Stimulated activated effector memory CD8-positive, alpha-beta T cell treated with anti-CD3 and anti-CD28 coated beads, Interleukin-12 subunit alpha, Interleukin-12 subunit beta, amount 100 ng/mL, for 72 hours (primary cell): Measurements from ENCODE around the gene VPS41.

Source experiments
- ATAC-seq: fragments of 150-1000 bp; cut with Tn5 transposase; 2 replicates; pipeline ENCODE4 v1.10.0; 2021
- DNase-seq, 2 donors: peaks; one replicate each; pipeline ENCODE4 v3.0.0; 2021 to 2022; ENCODE audit warnings: low spot score in 2 of 2
- H3K27ac Mint-ChIP-seq: one replicate; pipeline ENCODE4 v1.8.0; 2022; ENCODE audit warnings: mild to moderate bottlenecking, mixed read lengths
- H3K36me3 Mint-ChIP-seq: one replicate; pipeline ENCODE4 v1.8.0; 2022; ENCODE audit warnings: mild to moderate bottlenecking, mixed read lengths
- H3K4me1 Mint-ChIP-seq: one replicate; pipeline ENCODE4 v1.8.0; 2022; ENCODE audit warnings: mixed read lengths
- H3K4me3 Mint-ChIP-seq: one replicate; pipeline ENCODE4 v1.8.0; 2022; ENCODE audit warnings: mild to moderate bottlenecking, mixed read lengths
- H3K9me3 Mint-ChIP-seq: one replicate; pipeline ENCODE4 v1.8.0; 2022; ENCODE audit warnings: mixed read lengths

Gene VPS41

DNA sequence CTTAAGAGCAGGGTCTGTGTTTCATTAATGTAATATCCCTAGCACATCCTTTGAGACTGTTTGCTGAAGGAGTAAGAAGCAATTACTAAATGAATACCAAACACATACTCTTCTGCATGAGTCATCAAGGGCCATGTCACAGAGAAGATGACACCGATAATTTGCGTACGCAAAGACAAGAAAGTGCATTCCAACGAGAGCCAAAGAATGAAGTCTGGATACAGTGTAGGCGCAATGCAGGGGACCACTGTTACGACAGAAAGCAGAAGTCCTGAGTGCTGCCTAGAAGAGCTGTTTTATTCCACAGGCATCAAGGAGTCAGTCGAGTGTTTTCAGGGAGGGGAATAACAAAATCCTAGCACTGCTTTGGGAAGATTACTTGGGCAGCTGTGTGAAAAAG lies 62.7 kb downstream of the VPS41 start:
- ATAC-seq = no peak
- Mint-ChIP-seq H3K4me3 (no peak overlapping the region), H3K36me3 (no peaks in the 10 kb centered on the region), H3K4me1 (peaks cover 20% of the 10 kb centered on the region), H3K9me3 (no peaks in the 10 kb centered on the region), H3K27ac (no peak overlapping the region)
- DNase-seq = no peak

DNA sequence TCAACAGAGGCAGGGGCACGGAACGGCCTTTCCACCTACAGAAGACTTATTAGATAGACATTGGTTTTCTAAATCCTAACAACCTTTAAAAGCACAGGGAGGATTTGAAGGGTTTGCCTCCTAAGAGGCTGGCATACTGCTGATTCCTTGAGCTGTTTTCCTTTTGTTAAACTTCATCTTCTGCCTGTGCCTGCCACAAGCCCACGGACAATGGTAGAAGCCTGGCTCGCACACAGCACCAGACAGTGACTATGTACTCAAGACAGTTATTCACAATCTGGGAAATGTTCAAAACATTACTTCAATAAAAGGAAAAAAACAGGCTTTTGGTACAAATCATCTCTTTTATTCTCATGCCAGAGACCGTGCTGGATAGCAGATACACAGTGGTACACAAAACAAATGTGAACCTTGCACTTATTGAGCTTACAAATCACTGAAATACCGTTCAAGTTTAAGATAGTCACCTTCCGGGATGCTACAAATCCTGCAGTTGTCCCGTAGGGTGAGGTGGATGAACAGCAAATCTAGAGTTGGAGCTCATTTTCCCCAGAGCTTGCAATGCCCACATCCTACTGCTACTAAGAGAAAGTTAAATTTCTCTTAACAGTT lies 63.9 kb downstream of the VPS41 start:
- H3K27ac Mint-ChIP-seq = no peak overlapping the region
- no peaks in the 10 kb centered on the region for H3K36me3 Mint-ChIP-seq
- H3K4me3 Mint-ChIP-seq = no peak overlapping the region
- H3K9me3 Mint-ChIP-seq = no peaks in the 10 kb centered on the region
- peaks cover 21% of the 10 kb centered on the region for H3K4me1 Mint-ChIP-seq
- DNase-seq (no peak), ATAC-seq (no peak)

DNA sequence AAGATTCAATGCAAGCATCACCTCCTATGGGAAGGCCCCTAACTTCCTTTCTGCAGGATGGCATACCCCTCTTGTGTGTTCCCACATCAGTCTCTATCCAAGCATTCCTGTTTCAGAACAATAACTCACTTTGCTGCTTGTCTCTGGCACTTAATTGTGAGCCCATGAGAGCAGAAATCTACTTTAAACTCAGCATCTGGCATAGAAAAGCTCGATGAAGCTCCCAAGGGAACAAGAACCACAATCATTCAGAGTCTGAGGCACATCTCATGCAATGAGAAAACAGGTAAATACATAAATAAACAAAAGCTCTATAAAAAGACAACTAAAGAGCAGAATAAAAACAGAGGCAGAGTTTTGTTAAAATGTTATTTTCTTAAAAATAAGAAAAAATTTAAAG lies 66.2 kb downstream of the VPS41 start:
- peaks cover 21% of the 10 kb centered on the region for H3K4me1 Mint-ChIP-seq
- no peak overlapping the region for H3K27ac Mint-ChIP-seq
- no peaks in the 10 kb centered on the region for H3K9me3 Mint-ChIP-seq
- DNase-seq (no peak), ATAC-seq (no peak)
- no peak overlapping the region for H3K4me3 Mint-ChIP-seq
- H3K36me3 Mint-ChIP-seq = no peaks in the 10 kb centered on the region

DNA sequence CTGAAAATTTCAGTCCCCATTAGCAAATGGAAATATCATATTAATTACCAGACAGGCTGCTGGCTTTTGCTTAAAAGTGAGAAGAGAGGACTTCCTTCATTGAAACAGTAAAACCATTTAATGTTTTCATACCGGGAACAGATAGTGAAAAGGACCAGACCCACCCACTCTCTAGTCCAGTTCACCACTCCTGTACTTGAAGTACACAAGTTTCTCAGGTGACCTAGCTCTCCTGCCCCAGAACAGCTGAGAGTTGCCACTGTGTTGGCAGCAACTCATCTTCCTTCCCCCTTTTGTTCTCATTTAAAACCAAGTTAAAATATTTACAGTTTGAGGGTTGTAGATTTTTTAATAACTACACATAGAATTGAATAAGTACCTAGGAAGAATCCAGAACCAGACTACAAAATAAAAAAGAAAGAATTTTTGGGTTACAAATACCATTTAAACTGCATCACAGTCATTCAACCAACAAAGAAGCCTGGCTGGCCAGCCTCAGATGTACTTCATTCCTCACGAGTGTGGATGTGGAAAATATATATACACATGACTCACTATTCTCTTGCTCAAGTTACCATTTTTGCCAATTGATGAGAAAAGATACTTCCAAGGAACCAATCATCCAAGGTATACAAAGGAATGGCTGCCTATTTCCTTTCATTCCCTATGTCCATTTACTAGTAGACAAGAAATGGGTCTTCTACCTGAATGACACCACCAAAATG lies 68.1 kb downstream of the VPS41 start:
- ATAC-seq = no peak
- DNase-seq = no peak
- no peak overlapping the region for H3K27ac Mint-ChIP-seq
- H3K4me3 Mint-ChIP-seq = no peak overlapping the region
- H3K4me1 Mint-ChIP-seq = peaks cover 13% of the 10 kb centered on the region
- no peaks in the 10 kb centered on the region for H3K9me3 Mint-ChIP-seq
- H3K36me3 Mint-ChIP-seq = no peaks in the 10 kb centered on the region

DNA sequence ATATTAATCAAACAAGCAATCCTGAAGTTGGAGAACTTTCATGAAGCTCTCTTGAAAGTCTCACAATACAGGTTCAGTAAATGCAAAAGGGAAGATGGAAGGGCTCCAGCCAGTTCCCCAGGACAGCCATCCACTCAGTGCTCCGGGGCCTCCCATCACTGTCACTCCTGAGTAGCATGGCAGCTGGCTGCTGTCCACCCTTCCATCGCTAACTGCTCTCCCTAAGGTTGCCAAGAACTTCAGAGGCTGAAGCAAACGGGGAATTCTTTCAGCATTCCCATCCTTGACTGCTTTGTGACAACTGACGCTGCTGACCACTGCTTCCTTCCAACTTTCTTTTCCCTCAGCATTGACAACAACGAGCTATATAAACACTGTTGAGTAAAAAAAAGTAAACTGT lies 69.1 kb downstream of the VPS41 start:
- H3K9me3 Mint-ChIP-seq = no peaks in the 10 kb centered on the region
- no peaks in the 10 kb centered on the region for H3K36me3 Mint-ChIP-seq
- H3K27ac Mint-ChIP-seq = no peak overlapping the region
- no peak for DNase-seq
- H3K4me3 Mint-ChIP-seq = no peak overlapping the region
- ATAC-seq = no peak
- H3K4me1 Mint-ChIP-seq = peaks cover 13% of the 10 kb centered on the region

DNA sequence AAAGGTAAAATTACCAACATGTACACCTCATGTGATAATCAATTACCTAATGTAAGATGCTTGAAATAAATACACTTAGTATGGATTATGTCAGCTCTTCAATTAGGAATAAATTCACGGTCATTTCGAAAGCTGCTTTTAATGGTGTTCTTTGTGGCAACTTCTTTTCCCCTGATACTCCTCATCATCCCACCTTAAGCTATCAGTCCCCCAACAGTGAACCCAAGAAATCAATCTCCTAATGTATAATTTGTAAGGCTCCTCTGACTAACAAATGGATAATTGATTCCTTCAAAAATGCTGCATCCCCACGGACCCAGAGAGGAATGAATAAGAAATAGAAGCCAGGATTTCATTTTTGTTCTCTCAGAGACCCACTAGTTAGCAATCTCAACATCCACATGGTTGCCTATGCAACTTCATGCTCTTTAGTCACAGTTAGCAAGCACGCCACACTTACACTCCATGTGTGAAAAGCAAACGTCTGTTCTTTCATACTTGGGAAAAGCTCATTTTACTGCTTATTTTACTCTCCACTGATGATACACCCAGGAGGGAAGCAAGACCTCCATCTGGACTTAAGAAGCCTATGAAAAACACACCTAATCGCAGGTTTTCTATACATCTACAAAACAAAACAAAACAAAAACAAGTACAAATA lies 70.1 kb downstream of the VPS41 start:
- Mint-ChIP-seq H3K36me3 (no peaks in the 10 kb centered on the region), H3K9me3 (no peaks in the 10 kb centered on the region), H3K4me1 (peaks cover 13% of the 10 kb centered on the region), H3K4me3 (no peak overlapping the region), H3K27ac (no peak overlapping the region)
- DNase-seq = no peak
- ATAC-seq = no peak

DNA sequence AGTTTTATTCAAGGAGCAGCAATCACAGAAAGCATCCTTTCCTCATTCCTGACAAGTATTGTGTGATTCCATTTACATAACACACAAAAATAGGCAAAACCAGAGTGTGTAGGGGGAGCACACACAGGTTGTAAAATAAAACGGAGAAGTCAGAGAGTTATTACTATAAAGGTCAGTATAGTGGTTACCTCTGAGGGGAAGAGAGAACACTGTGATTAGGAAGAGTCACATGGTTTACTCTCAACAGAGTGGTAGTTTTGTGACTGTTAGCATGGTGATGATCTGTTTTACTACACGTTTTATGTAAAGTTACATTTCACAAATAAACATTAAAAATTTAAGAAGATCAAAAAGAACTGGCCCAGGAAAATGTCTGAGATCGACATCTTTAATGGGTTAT lies 74.6 kb downstream of the VPS41 start:
- no peaks in the 10 kb centered on the region for H3K9me3 Mint-ChIP-seq
- ATAC-seq (no peak), DNase-seq (no peak)
- peaks cover 10% of the 10 kb centered on the region for H3K4me1 Mint-ChIP-seq
- H3K4me3 Mint-ChIP-seq = no peak overlapping the region
- H3K27ac Mint-ChIP-seq = no peak overlapping the region
- H3K36me3 Mint-ChIP-seq = peaks cover 5% of the 10 kb centered on the region

DNA sequence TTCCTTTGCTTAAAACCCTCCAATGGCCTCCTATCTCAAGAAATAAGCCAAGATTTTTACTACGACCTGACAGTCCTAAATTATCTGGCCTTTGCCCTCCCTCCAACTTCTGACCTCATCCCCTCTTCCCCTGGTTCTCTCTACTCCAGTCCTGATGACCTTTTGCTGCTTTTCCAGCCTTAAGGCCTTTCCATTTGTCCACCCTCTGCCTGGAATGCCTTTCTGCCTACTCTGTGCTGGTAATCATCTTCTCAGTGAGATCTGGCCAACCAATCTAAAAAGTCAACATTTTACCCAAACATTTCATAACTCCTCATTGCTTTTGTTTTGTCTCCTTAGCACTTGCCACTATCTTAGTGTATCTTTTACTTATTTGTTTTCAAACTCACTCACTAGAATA lies 75.7 kb downstream of the VPS41 start:
- H3K4me3 Mint-ChIP-seq = no peak overlapping the region
- peaks cover 5% of the 10 kb centered on the region for H3K36me3 Mint-ChIP-seq
- H3K4me1 Mint-ChIP-seq = peaks cover 10% of the 10 kb centered on the region
- no peaks in the 10 kb centered on the region for H3K9me3 Mint-ChIP-seq
- DNase-seq (no peak), ATAC-seq (no peak)
- H3K27ac Mint-ChIP-seq = no peak overlapping the region

DNA sequence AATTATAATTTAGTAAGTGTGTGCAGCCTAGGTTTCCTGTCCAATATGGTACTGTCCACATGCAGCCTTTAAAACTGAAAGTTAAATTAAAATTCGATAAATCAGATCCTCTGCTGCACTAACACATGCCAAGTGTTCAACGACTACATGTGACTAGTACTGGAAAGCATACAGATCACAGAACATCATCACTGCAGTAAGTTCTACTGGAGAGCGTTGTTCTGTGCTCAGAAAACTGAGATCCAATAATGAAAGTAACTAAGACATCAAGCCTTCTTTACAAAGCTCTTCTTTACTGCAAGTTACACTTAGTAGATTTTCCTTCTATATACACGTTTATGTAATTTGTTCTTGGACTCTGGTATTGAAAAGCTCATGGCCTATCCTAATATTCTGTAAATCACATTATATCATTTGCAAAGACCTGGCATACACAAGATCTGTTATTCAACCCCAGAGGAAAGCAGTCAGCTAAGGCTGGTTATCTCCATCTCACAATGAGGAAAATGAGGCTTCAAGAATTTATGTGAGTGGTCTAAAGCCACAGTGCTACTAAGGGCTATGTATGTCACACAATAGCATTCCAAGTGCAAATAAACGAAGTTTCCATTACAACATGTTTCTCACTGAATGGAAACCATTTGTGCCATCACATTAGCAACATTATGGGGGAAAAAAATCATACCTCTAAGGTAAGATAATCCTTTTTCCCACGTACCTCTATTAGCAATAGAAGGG lies 77.6 kb downstream of the VPS41 start:
- Mint-ChIP-seq H3K36me3 (peaks cover 5% of the 10 kb centered on the region), H3K9me3 (no peaks in the 10 kb centered on the region), H3K27ac (no peak overlapping the region), H3K4me3 (no peak overlapping the region), H3K4me1 (peaks cover 10% of the 10 kb centered on the region)
- DNase-seq (no peak), ATAC-seq (no peak)

DNA sequence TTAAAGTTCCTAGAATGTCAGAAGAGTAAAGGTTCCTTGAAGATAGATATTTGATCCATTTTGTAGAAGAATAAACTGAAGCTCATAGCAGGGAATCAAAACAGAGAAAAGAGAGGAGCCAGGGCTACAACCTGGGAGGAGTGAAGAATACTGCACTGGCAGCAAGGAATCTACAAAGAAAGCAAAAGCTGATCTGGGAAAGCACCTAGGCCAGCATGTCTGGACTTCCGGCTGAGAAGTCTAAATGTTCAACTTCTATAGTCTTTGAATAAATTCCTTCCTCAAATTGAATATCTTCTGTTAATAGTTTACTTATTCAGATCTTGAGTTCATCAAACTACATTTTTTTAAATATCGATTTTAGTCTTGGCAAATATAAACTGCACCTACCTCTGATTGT lies 78.2 kb downstream of the VPS41 start:
- Mint-ChIP-seq H3K4me1 (peaks cover 10% of the 10 kb centered on the region), H3K4me3 (no peak overlapping the region), H3K9me3 (no peaks in the 10 kb centered on the region), H3K27ac (no peak overlapping the region), H3K36me3 (peaks cover 5% of the 10 kb centered on the region)
- DNase-seq (no peak), ATAC-seq (no peak)

DNA sequence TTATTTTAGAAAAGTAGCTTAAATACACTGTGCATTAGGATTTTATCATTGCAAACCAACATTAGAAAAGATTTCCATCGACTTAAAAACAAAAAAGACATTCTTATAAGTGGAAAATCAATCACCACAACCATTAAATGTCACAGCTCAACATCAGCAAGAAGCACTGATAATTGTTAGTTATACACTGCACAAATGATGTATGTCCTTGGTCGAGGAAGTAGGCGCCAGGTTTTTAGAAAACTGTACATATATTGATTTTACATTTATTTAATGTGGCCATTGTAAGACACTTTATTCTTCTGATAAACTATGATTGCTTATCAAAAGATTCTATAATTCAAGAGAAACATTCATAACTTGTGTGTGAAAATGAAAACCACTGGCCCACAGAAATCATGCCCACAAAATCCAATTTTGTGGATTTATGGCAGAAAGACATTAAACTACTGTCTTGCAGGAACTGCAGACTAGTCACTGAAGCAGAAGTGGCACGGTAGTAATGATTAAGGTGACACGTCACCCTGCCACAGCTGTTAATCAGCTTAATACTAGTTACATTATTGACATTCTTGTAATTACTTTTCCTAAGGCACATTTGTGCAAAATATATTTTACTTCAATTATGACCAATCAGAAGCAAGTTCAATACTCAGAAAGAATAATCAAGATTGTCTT lies 79.4 kb downstream of the VPS41 start:
- Mint-ChIP-seq H3K4me1 (peaks cover 10% of the 10 kb centered on the region), H3K36me3 (peaks cover 5% of the 10 kb centered on the region), H3K9me3 (no peaks in the 10 kb centered on the region), H3K27ac (no peak overlapping the region), H3K4me3 (no peak overlapping the region)
- DNase-seq (no peak), ATAC-seq (no peak)

DNA sequence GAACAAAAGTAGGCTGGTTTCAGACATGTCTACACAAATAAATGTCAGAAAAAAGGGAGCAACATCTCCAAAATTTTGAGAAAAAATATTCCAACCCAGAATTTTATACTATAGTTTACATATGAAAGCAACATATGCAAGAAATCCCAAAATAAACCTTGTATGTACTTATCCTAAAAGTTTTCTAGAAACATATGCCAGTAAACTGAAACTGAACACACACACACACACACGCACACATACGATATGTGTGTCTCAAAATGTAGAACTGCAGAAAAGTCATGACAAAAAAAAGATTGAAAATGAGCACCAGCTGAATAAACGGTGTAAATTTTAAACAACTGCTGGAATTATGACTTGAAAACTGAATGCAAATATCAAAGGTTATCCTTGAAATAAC lies 81.0 kb downstream of the VPS41 start:
- no peaks in the 10 kb centered on the region for H3K9me3 Mint-ChIP-seq
- peaks cover 5% of the 10 kb centered on the region for H3K36me3 Mint-ChIP-seq
- no peak for ATAC-seq

DNA sequence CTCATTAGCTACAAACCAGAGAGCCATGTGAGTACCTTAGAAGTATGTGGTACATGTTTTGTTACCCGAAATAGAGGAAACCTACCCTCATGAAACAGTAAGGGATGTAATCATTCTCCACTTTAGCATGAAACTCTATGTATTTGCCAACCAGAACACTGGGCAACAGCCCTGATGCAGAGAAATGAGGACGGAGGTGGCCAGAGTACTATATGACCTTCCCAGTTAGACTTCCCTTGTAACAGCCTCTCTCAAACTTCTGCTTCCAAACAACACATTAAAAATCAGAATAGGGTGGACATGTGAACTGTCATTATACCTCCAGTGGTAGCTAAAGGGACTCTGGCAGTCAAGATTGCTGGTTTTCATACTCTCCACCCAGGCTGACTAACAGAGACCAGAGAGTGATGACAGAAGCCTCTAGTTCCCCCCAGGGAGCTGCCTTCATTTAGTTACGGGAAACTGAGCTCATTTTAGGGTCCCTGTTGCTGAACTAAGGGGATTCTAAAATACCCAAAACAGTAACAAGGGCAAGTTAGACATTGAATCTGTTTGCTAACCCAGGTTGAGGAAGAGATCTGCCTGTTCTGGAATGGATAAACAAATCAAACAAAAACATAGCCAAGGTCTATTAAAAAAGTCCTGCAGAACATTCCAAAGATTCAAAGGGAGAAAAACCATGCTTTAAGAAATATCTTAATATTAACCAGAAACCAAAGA lies 83.1 kb downstream of the VPS41 start:
- DNase-seq = no peak
- ATAC-seq = no peak
- Mint-ChIP-seq H3K9me3 (no peaks in the 10 kb centered on the region), H3K27ac (no peak overlapping the region), H3K4me3 (no peak overlapping the region), H3K4me1 (no peaks in the 10 kb centered on the region), H3K36me3 (peaks cover 5% of the 10 kb centered on the region)

More for the DNA sequence above, 81.0 kb downstream of the VPS41 start:
- Mint-ChIP-seq H3K4me3 (no peak overlapping the region), H3K27ac (no peak overlapping the region), H3K4me1 (peaks cover 3% of the 10 kb centered on the region)
- no peak for DNase-seq

DNA sequence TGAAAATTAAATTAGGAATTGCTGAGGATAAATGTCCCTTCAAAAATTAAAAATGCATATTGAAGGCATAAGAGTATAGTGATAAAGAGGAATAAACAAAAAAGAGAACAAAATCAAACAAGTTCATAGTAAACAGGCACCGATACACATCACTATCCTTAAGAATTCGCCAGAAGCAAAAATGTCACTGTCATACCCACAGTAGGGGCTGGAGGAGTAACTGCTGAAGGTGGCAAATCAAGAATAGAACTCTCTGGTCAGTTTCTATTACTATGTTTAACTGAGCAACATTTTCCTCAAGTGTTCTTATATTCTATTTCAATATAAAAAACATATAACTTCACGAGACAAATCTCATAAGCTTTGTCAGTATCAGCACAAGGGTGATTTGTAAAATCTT lies 84.0 kb downstream of the VPS41 start:
- no peak for ATAC-seq
- no peak overlapping the region for H3K27ac Mint-ChIP-seq

DNA sequence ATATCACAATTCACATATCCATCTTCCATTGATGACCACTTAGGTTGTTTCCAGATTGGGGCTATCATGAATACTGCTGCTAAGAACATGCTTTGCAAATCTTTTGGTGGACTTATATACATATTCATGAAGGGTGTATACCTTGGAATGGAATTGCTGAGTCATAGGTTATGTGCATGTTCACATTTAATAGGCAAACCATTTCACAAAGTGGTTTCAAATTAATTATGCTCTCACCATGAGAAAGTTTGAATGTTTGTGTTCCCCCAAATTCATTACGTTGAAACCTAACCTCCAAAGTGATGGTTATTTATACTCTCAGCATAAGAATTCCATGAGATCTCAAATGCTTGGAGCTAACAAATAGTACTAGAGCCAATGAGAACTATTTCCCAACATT lies 86.4 kb downstream of the VPS41 start:
- no peak overlapping the region for H3K4me3 Mint-ChIP-seq
- H3K9me3 Mint-ChIP-seq = no peaks in the 10 kb centered on the region
- H3K27ac Mint-ChIP-seq = no peak overlapping the region
- no peak for ATAC-seq
- H3K4me1 Mint-ChIP-seq = no peaks in the 10 kb centered on the region
- peaks cover 3% of the 10 kb centered on the region for H3K36me3 Mint-ChIP-seq
- DNase-seq = no peak

More for the DNA sequence above, 84.0 kb downstream of the VPS41 start:
- no peaks in the 10 kb centered on the region for H3K9me3 Mint-ChIP-seq
- H3K4me3 Mint-ChIP-seq = no peak overlapping the region
- DNase-seq = no peak
- no peaks in the 10 kb centered on the region for H3K36me3 Mint-ChIP-seq
- no peaks in the 10 kb centered on the region for H3K4me1 Mint-ChIP-seq
